Measurements from ENCODE around the gene C9orf50. TPM values are rescaled to one million over a fixed set of nuclear protein-coding genes. Genes with fewer than 3 reads are reported as not detected.

The C9orf50 gene
- total RNA-seq, 1 experiment from 2014 or later: not detected

- no peak for DNase-seq
- Histone ChIP-seq H3K4me3 (ENCODE audit: low read depth, low read length) (no peak overlapping the region), H3K27me3 (replicated peaks; ENCODE audit: control insufficient read depth, insufficient read depth, low read length) (no peaks in the 10 kb centered on the region), H3K4me1 (peaks cover 17% of the 10 kb centered on the region), H3K36me3 (ENCODE audit: control insufficient read depth, insufficient read depth, low read length) (no peaks in the 10 kb centered on the region), H3K9me3 (0 out of 2 replicates have a peak, but pooled peaks cover 3% of the 10 kb centered on the region)
- H3K4me1 Mint-ChIP-seq (ENCODE audit: low read depth, unreplicated experiment): peaks cover 6% of the 10 kb centered on the region
- no peaks in the 10 kb centered on the region for H3K36me3 Mint-ChIP-seq (ENCODE audit: insufficient read depth, unreplicated experiment)
- H3K9me3 Mint-ChIP-seq (ENCODE audit: unreplicated experiment): peaks cover under 1% of the 10 kb centered on the region
- ChIA-PET POLR2A (interaction anchor here (1.3 kb wide), 1 partner anchor 16 kb away, joined by 3 read pairs; no protein-coding TSS in a partner anchor), CTCF (interaction anchor here (0.6 kb wide), 1 partner anchor 156 kb away, joined by 4 read pairs; no protein-coding TSS in a partner anchor)
- no peak for TF ChIP-seq CTCF (IDR thresholded peaks at IDR 0.05; ENCODE audit: insufficient read depth in 1 of 2, low read depth in 1 of 2, low read length in 1 of 2, severe bottlenecking in 1 of 2, unreplicated experiment in 1 of 2)
- no TSS peak for BruUV-seq (replicated peaks)
- H3K4me3 Mint-ChIP-seq (ENCODE audit: unreplicated experiment): no peak overlapping the region
- H3K27me3 Mint-ChIP-seq (ENCODE audit: insufficient read depth, unreplicated experiment): no peaks in the 10 kb centered on the region
- H3K27ac Mint-ChIP-seq (ENCODE audit: unreplicated experiment): no peak overlapping the region
- intact Hi-C loops (cut with micrococcal nuclease; ENCODE audit: unreplicated experiment): no loop called here
Observed at GRCh38 chr9:129581505-129582189, 39.3 kb downstream of the C9orf50 start.

- no peak for TF ChIP-seq CTCF (IDR thresholded peaks at IDR 0.05; ENCODE audit: insufficient read depth in 1 of 2, low read depth in 1 of 2, low read length in 1 of 2, severe bottlenecking in 1 of 2, unreplicated experiment in 1 of 2)
- POLR2A ChIA-PET: no interaction called here
- H3K4me3 ChIP-seq (ENCODE audit: low read depth, low read length): no peak overlapping the region
- intact Hi-C loops (cut with micrococcal nuclease; ENCODE audit: unreplicated experiment): no loop called here
- Mint-ChIP-seq H3K4me3 (ENCODE audit: unreplicated experiment) (no peak overlapping the region), H3K9me3 (ENCODE audit: unreplicated experiment) (peaks cover 10% of the 10 kb centered on the region), H3K4me1 (ENCODE audit: low read depth, unreplicated experiment) (peaks cover 15% of the 10 kb centered on the region), H3K27me3 (ENCODE audit: insufficient read depth, unreplicated experiment) (no peaks in the 10 kb centered on the region), H3K27ac (ENCODE audit: unreplicated experiment) (no peak overlapping the region), H3K36me3 (ENCODE audit: insufficient read depth, unreplicated experiment) (peaks cover 6% of the 10 kb centered on the region)
- H3K27me3 ChIP-seq (replicated peaks; ENCODE audit: control insufficient read depth, insufficient read depth, low read length): no peaks in the 10 kb centered on the region
- DNase-seq: no peak
- no peaks in the 10 kb centered on the region for H3K36me3 ChIP-seq (ENCODE audit: control insufficient read depth, insufficient read depth, low read length)
- CTCF ChIA-PET: no interaction called here
- H3K4me1 ChIP-seq: peaks cover 17% of the 10 kb centered on the region
- no TSS peak for BruUV-seq (replicated peaks)
- H3K9me3 ChIP-seq: 0 out of 2 replicates have a peak, but pooled peaks cover 3% of the 10 kb centered on the region
Observed at GRCh38 chr9:129580211-129580915, 40.5 kb downstream of the C9orf50 start.

- Mint-ChIP-seq H3K36me3 (ENCODE audit: insufficient read depth, unreplicated experiment) (peaks cover 6% of the 10 kb centered on the region), H3K4me1 (ENCODE audit: low read depth, unreplicated experiment) (peaks cover 15% of the 10 kb centered on the region), H3K9me3 (ENCODE audit: unreplicated experiment) (peaks cover 10% of the 10 kb centered on the region), H3K4me3 (ENCODE audit: unreplicated experiment) (no peak overlapping the region), H3K27ac (ENCODE audit: unreplicated experiment) (no peak overlapping the region), H3K27me3 (ENCODE audit: insufficient read depth, unreplicated experiment) (no peaks in the 10 kb centered on the region)
- TF ChIP-seq CTCF (IDR thresholded peaks at IDR 0.05; ENCODE audit: insufficient read depth in 1 of 2, low read depth in 1 of 2, low read length in 1 of 2, severe bottlenecking in 1 of 2, unreplicated experiment in 1 of 2): no peak
- intact Hi-C loops (cut with micrococcal nuclease; ENCODE audit: unreplicated experiment): no loop called here
- ChIA-PET POLR2A (interaction anchor here (0.5 to 0.6 kb wide), 2 partner anchors 83 to 426 kb away, joined by 5 read pairs; no protein-coding TSS in a partner anchor), CTCF (no interaction called here)
- Histone ChIP-seq H3K9me3 (0 out of 2 replicates have a peak, but pooled peaks cover 3% of the 10 kb centered on the region), H3K4me3 (ENCODE audit: low read depth, low read length) (no peak overlapping the region), H3K4me1 (peaks cover 19% of the 10 kb centered on the region), H3K27me3 (replicated peaks; ENCODE audit: control insufficient read depth, insufficient read depth, low read length) (no peaks in the 10 kb centered on the region), H3K36me3 (ENCODE audit: control insufficient read depth, insufficient read depth, low read length) (no peaks in the 10 kb centered on the region)
- no TSS peak for BruUV-seq (replicated peaks)
- no peak for DNase-seq
Observed at GRCh38 chr9:129579294-129579693, 41.6 kb downstream of the C9orf50 start.
